Glutamatergic neuron (in vitro differentiated cells): ENCODE results near the gene KREMEN2. TPM values are rescaled to one million over a fixed set of nuclear protein-coding genes. Genes with fewer than 3 reads are reported as not detected.
"Not testable (repeated sequence)": the region's sequence is repeated elsewhere in the genome, so short reads cannot be mapped to it uniquely, and the experiment has no call there.

ENCODE experiments used
- DNase-seq: peaks from one replicate; pipeline ENCODE4 v3.0.0; 2022
- H3K27ac Mint-ChIP-seq: one replicate; pipeline ENCODE4 v1.8.0; 2020; ENCODE audit warnings: mild to moderate bottlenecking, mixed read lengths, inconsistent platforms; ENCODE audit not compliant: unreplicated experiment
- H3K27me3 Mint-ChIP-seq: one replicate; pipeline ENCODE4 v1.8.0; 2020; ENCODE audit warnings: mild to moderate bottlenecking, moderate library complexity, mixed read lengths, inconsistent platforms; ENCODE audit not compliant: unreplicated experiment
- H3K36me3 Mint-ChIP-seq: one replicate; pipeline ENCODE4 v1.8.0; 2020; ENCODE audit warnings: mild to moderate bottlenecking, mixed read lengths, inconsistent platforms; ENCODE audit not compliant: unreplicated experiment
- H3K4me1 Mint-ChIP-seq: one replicate; pipeline ENCODE4 v1.8.0; 2020; ENCODE audit warnings: mild to moderate bottlenecking, low read depth, mixed read lengths, inconsistent platforms; ENCODE audit not compliant: unreplicated experiment
- H3K4me3 Mint-ChIP-seq: one replicate; pipeline ENCODE4 v1.8.0; 2020; ENCODE audit warnings: mild to moderate bottlenecking, mixed read lengths, inconsistent platforms; ENCODE audit not compliant: unreplicated experiment
- H3K9me3 Mint-ChIP-seq: one replicate; pipeline ENCODE4 v1.8.0; 2020; ENCODE audit warnings: mild to moderate bottlenecking, moderate library complexity, mixed read lengths, inconsistent platforms; ENCODE audit not compliant: unreplicated experiment
- CTCF ChIP-seq: fragments of 200-600 bp; sonication (generic); IDR thresholded peaks from one replicate; pipeline ENCODE4 v1.5.0; 2021; ENCODE audit not compliant: partially characterized antibody, unreplicated experiment
- total RNA-seq: library from RNA; stranded (reverse); fragmentation: NEBNext Ultra II Directional; extraction: Animal tissue kit (Norgen Biotek cat#: 25700); gene quantifications from one replicate; pipeline ENCODE4 v1.2.1, GENCODE V29; 2021; ENCODE audit not compliant: unreplicated experiment

KREMEN2 gene
- total RNA-seq, 1 donor from 2014 or later = 12.8 TPM

GRCh38 chr16:2939968-2940367 is 24.1 kb upstream of the KREMEN2 start:
- H3K4me1 Mint-ChIP-seq = peaks cover 2% of the 10 kb centered on the region
- no peak overlapping the region for H3K4me3 Mint-ChIP-seq
- TF ChIP-seq CTCF = no peak
- H3K9me3 Mint-ChIP-seq = peaks cover 2% of the 10 kb centered on the region
- no peaks in the 10 kb centered on the region for H3K36me3 Mint-ChIP-seq
- no peak for DNase-seq
- H3K27me3 Mint-ChIP-seq = peaks cover 2% of the 10 kb centered on the region
- H3K27ac Mint-ChIP-seq = no peak overlapping the region

DNA sequence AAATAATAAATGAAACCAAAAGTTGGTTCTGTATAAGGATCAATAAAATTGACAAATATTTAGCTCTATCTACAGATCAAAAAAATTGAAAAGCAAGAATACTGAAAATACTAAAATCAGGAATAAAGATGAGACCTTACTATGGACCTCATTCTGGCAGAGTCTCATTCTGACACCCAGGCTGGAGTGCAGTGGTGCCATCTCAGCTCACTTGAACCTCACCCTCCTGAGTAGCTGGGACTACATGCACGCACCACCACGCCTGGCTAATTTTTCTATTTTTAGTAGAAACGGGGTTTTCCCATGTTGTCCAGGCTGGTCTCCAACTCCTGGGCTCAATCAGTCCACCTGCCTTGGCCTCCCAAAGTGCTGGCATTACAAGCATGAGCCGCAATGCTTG is 22.0 kb upstream of the KREMEN2 start:
- H3K27me3 Mint-ChIP-seq = peaks cover 2% of the 10 kb centered on the region
- H3K36me3 Mint-ChIP-seq = peaks cover 6% of the 10 kb centered on the region
- peaks cover 2% of the 10 kb centered on the region for H3K9me3 Mint-ChIP-seq
- no peaks in the 10 kb centered on the region for H3K4me1 Mint-ChIP-seq
- DNase-seq = no peak
- H3K4me3 Mint-ChIP-seq = no peak overlapping the region
- H3K27ac Mint-ChIP-seq = no peak overlapping the region
- TF ChIP-seq CTCF = no peak

DNA sequence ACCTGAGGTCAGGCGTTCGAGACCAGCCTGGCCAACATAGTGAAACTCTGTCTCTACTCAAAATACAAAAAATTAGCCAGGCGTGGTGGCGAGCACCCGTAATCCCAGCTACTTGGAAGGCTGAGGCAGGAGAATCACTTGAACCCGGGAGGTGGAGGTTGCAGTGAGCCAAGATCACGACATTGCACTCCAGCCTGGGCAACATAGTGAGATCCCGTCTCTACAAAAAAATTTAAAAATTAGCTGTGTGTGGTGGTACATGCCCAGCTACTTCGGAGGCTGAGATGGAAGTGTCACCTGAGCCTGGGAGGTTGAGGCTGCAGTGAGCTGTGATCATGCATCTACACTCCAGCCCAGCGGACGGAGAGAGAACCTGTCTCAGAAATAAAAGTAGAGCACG is 20.4 kb upstream of the KREMEN2 start:
- H3K36me3 Mint-ChIP-seq = not testable (repeated sequence)

GRCh38 chr16:2946649-2947048 is 17.4 kb upstream of the KREMEN2 start:
- H3K9me3 Mint-ChIP-seq = peaks cover 2% of the 10 kb centered on the region
- no peaks in the 10 kb centered on the region for H3K27me3 Mint-ChIP-seq
- TF ChIP-seq CTCF = no peak
- H3K27ac Mint-ChIP-seq = no peak overlapping the region
- peaks cover 2% of the 10 kb centered on the region for H3K4me1 Mint-ChIP-seq
- H3K4me3 Mint-ChIP-seq = no peak overlapping the region
- H3K36me3 Mint-ChIP-seq = peaks cover 8% of the 10 kb centered on the region
- no peak for DNase-seq

More for the DNA sequence above, 20.4 kb upstream of the KREMEN2 start:
- not testable (repeated sequence) for DNase-seq, H3K27ac Mint-ChIP-seq, H3K4me3 Mint-ChIP-seq, H3K27me3 Mint-ChIP-seq, H3K4me1 Mint-ChIP-seq, H3K9me3 Mint-ChIP-seq

GRCh38 chr16:2948807-2949704 is 15.0 kb upstream of the KREMEN2 start:
- peaks cover 8% of the 10 kb centered on the region for H3K36me3 Mint-ChIP-seq
- no peak for TF ChIP-seq CTCF
- H3K4me3 Mint-ChIP-seq = no peak overlapping the region
- no peak for DNase-seq
- H3K4me1 Mint-ChIP-seq = peaks cover 7% of the 10 kb centered on the region
- peak overlapping the region; percentile 17 for H3K27ac Mint-ChIP-seq
- peaks cover 8% of the 10 kb centered on the region for H3K27me3 Mint-ChIP-seq
- H3K9me3 Mint-ChIP-seq = peaks cover 2% of the 10 kb centered on the region
